Epithelial cell of esophagus (primary cell): ENCODE measurements around the gene LRMDA.

ENCODE experiments used
- DNase-seq: peaks from one replicate; pipeline ENCODE4 v3.0.0; 2010; ENCODE audit warnings: low read depth
- H3K4me3 ChIP-seq: 2 replicates; pipeline ENCODE4 v1.5.1; 2011; ENCODE audit warnings: mild to moderate bottlenecking, low read length, control low read depth
- CTCF ChIP-seq: IDR thresholded peaks from 2 replicates; pipeline ENCODE4 v1.5.1; 2011; ENCODE audit warnings: low read depth, mild to moderate bottlenecking, low read length, control low read depth, inconsistent platforms; ENCODE audit not compliant: insufficient read depth; ENCODE audit errors: missing control alignments

LRMDA gene

GRCh38 chr10:76479103-76479790, 1047.8 kb downstream of the LRMDA start:
- H3K4me3 ChIP-seq = no peak overlapping the region
- DNase-seq = no peak
- no peak for TF ChIP-seq CTCF

DNA sequence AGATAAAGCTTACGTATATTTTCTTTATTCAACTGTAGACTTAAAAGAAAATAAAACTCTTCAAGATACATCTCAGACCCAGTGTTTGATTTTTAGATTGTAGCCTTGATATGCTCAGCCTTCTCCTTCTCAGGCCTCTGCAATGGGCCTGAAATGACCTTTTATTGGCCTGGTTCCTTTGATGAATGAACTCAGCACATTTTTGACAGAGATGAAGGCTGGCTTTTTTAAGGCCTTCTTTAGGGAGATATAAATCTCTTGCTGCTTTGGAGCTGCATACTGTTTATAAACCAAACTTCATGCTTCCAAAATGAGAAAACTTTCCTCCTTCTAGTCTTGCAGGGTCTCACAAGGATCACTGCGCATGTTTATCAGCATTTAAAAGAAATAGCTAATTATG, 1049.8 kb downstream of the LRMDA start:
- no peak overlapping the region for H3K4me3 ChIP-seq
- TF ChIP-seq CTCF = no peak
- DNase-seq = no peak

GRCh38 chr10:76487582-76487981, 1056.2 kb downstream of the LRMDA start:
- no peak for TF ChIP-seq CTCF
- no peak for DNase-seq
- H3K4me3 ChIP-seq = no peak overlapping the region

GRCh38 chr10:76488602-76489001, 1057.2 kb downstream of the LRMDA start:
- DNase-seq = no peak
- TF ChIP-seq CTCF = no peak

DNA sequence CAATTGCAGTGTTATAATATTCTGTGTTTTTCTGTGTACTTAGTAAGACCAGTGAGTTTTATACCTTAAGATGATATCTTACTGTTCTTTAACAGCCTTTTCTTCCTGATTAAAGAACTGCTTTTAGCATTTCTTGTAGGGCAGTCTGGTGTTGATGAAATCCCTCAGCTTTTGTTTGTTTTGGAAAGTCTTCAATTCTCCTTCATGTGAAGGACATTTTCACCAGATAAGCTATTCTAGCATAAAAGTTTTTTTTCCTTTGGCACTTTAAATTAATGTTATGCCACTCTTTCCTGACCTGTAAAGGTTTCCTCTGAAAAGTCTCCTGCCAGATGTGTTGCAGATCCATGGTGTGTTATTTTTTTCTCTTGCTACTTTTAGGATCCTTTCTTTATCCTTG, 1059.8 kb downstream of the LRMDA start:
- no peak for TF ChIP-seq CTCF
- no peak overlapping the region for H3K4me3 ChIP-seq
- DNase-seq = peak; percentile 20

More at GRCh38 chr10:76488602-76489001, 1057.2 kb downstream of the LRMDA start:
- H3K4me3 ChIP-seq = no peak overlapping the region

GRCh38 chr10:76492026-76492425, 1060.6 kb downstream of the LRMDA start:
- TF ChIP-seq CTCF = no peak
- no peak overlapping the region for H3K4me3 ChIP-seq
- DNase-seq = peak; percentile 96
